PC-3 (cell line): ENCODE results near the gene EDAR. TPM values are rescaled to one million over a fixed set of nuclear protein-coding genes. Genes with fewer than 3 reads are reported as not detected.

Source experiments
- ATAC-seq: fragments of 200-7000 bp; cut with Tn5 transposase; 2 replicates; pipeline ENCODE4 v1.9.1; 2020; ENCODE audit warnings: mild to moderate bottlenecking, moderate library complexity
- BruUV-seq: library from RNA; stranded (reverse); fragments of 400-500 nt; replicated peaks from 2 replicates; lab custom pipeline; 2021; lab: Mats Ljungman, UMichigan
- CTCF ChIA-PET: fragments of 300-600 bp; sonication (Branson Sonifier 250); formaldehyde crosslinking; loops from one replicate; lab custom pipeline; 2022; ENCODE audit warnings: antibody characterized with exemption; lab: Charles Lee
- POLR2A ChIA-PET: fragments of 300-600 bp; sonication (Branson Sonifier 250); formaldehyde crosslinking; loops from one replicate; lab custom pipeline; 2022; ENCODE audit warnings: antibody characterized with exemption; ENCODE audit not compliant: unreplicated experiment; lab: Charles Lee
- DNase-seq: peaks from one replicate; pipeline ENCODE4 v3.0.0-alpha.2; 2015
- H2AFZ ChIP-seq: fragments of 300-600 bp; sonication (generic); 2 replicates; pipeline ENCODE4 v1.6.0; 2016; ENCODE audit warnings: antibody characterized with exemption, low read length
- H3F3A ChIP-seq: fragments of 300-600 bp; sonication (generic); one replicate; pipeline ENCODE4 v1.6.0; 2017; ENCODE audit warnings: antibody characterized with exemption, low read length, control low read depth, mild to moderate bottlenecking; ENCODE audit not compliant: unreplicated experiment
- H3K27ac ChIP-seq: fragments of 300-600 bp; sonication (generic); 2 replicates; pipeline ENCODE4 v1.5.1; 2016; ENCODE audit warnings: mild to moderate bottlenecking, low read length
- H3K27me3 ChIP-seq: fragments of 300-600 bp; sonication (generic); 2 replicates; pipeline ENCODE4 v1.6.1; 2016; ENCODE audit warnings: low read length, mixed read lengths
- H3K36me3 ChIP-seq: fragments of 300-600 bp; sonication (generic); 2 replicates; pipeline ENCODE4 v1.6.1; 2016; ENCODE audit warnings: low read depth, mixed run types, low read length, mixed read lengths
- H3K4me1 ChIP-seq: fragments of 300-600 bp; sonication (generic); 2 replicates; pipeline ENCODE4 v1.5.1; 2016; ENCODE audit warnings: low read length; ENCODE audit not compliant: insufficient read depth
- H3K4me2 ChIP-seq: fragments of 300-600 bp; sonication (generic); 2 replicates; pipeline ENCODE4 v1.6.0; 2016; ENCODE audit warnings: low read length
- H3K4me3 ChIP-seq: fragments of 300-600 bp; sonication (generic); 2 replicates; pipeline ENCODE4 v1.5.1; 2016; ENCODE audit warnings: mild to moderate bottlenecking, low read length, mixed read lengths
- H3K79me2 ChIP-seq: fragments of 300-600 bp; sonication (generic); 2 replicates; pipeline ENCODE4 v1.6.1; 2017; ENCODE audit warnings: low read length, mixed read lengths
- H3K9ac ChIP-seq: fragments of 300-600 bp; sonication (generic); 2 replicates; pipeline ENCODE4 v1.6.0; 2016; ENCODE audit warnings: mild to moderate bottlenecking, low read length
- H3K9me2 ChIP-seq: fragments of 300-600 bp; sonication (generic); replicated peaks from 2 replicates; pipeline ENCODE4 v1.6.1; 2016; ENCODE audit warnings: mixed run types, low read length, mixed read lengths
- H3K9me3 ChIP-seq: fragments of 300-600 bp; sonication (generic); 2 replicates; pipeline ENCODE4 v1.6.1; 2016; ENCODE audit warnings: low read length, mixed read lengths
- H4K20me1 ChIP-seq: fragments of 300-600 bp; sonication (generic); 2 replicates; pipeline ENCODE4 v1.6.1; 2016; ENCODE audit warnings: low read length, mixed read lengths
- EZH2 ChIP-seq: fragments of 300-600 bp; sonication (generic); IDR thresholded peaks from one replicate; pipeline ENCODE4 v1.6.1; 2017; ENCODE audit warnings: antibody characterized with exemption, mild to moderate bottlenecking, low read length; ENCODE audit not compliant: unreplicated experiment
- EZH2phosphoT487 ChIP-seq: fragments of 300-600 bp; sonication (generic); IDR thresholded peaks from 2 replicates; pipeline ENCODE4 v1.6.1; 2018; ENCODE audit warnings: mild to moderate bottlenecking, antibody characterized with exemption, low read length, borderline replicate concordance
- intact Hi-C: fragments of 100-400 bp; cut with micrococcal nuclease; formaldehyde crosslinking; loops from 2 replicates; pipeline ENCODE4 v1.9.0; 2023
- total RNA-seq: library from RNA; depleted of rRNA; stranded (reverse); fragments of >200 nt; gene quantifications from 2 replicates; pipeline ENCODE4 v1.2.3, GENCODE V29; 2014
- TF ChIP-seq, protein P1 (sequence below): fragments of 300-600 bp; sonication (generic); conservative IDR thresholded peaks from 2 replicates; pipeline ENCODE4 v1.5.1; 2017; ENCODE audit warnings: antibody characterized with exemption, low read depth, mild to moderate bottlenecking, low read length

EDAR gene
- total RNA-seq, 1 experiment from 2014 or later = 0.04 TPM

DNA sequence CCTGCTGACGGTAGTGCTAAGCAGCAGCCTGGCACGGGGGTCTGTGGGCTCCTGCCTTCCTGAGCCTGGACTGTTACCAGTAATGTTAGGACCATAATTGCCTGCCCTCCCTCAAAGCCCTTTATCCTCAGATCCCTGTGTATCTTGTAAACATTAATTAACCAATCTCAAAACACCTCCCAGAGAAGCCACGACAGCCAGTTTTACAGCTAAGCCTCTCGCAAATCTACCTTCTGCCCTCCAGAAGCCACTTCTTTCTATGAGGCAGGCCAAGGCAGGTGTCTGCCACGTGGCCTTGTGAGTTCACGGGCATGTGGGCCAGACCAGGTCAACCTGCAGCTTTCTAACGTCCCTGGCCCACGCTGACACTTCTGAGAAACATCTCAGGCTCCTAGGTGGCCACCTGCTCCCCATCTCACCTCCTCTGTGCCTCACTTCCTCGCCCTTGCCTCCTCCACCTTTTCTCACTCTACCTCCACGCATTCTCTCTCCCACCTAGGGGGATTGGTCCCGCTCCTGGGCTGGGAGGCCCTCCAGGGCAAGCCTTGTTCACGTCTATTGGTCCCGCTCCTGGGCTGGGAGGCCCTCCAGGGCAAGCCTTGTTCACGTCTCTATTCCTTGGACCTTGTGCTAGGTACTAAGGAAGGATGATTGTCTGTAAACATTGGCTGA is 64.3 kb downstream of the EDAR start:
- Histone ChIP-seq H3K4me2 (no peak overlapping the region), H3K36me3 (no peaks in the 10 kb centered on the region), H3K27me3 (no peaks in the 10 kb centered on the region), H3K79me2 (no peaks in the 10 kb centered on the region), H3K9me3 (no peaks in the 10 kb centered on the region), H3K4me3 (no peak overlapping the region), H3K27ac (no peak overlapping the region), H3K4me1 (peaks cover 31% of the 10 kb centered on the region), H2AFZ (no peak overlapping the region), H4K20me1 (no peaks in the 10 kb centered on the region), H3K9me2 (no peaks in the 10 kb centered on the region), H3F3A (no peaks in the 10 kb centered on the region), H3K9ac (no peak overlapping the region)
- BruUV-seq = no TSS peak
- no peak for ATAC-seq
- TF ChIP-seq, protein P1, sequence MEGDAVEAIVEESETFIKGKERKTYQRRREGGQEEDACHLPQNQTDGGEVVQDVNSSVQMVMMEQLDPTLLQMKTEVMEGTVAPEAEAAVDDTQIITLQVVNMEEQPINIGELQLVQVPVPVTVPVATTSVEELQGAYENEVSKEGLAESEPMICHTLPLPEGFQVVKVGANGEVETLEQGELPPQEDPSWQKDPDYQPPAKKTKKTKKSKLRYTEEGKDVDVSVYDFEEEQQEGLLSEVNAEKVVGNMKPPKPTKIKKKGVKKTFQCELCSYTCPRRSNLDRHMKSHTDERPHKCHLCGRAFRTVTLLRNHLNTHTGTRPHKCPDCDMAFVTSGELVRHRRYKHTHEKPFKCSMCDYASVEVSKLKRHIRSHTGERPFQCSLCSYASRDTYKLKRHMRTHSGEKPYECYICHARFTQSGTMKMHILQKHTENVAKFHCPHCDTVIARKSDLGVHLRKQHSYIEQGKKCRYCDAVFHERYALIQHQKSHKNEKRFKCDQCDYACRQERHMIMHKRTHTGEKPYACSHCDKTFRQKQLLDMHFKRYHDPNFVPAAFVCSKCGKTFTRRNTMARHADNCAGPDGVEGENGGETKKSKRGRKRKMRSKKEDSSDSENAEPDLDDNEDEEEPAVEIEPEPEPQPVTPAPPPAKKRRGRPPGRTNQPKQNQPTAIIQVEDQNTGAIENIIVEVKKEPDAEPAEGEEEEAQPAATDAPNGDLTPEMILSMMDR = no peak
- no peak for TF ChIP-seq EZH2
- TF ChIP-seq EZH2phosphoT487 = no peak
- DNase-seq = no peak
- ChIA-PET POLR2A (no interaction called here), CTCF (no interaction called here)
- intact Hi-C loops = loop anchor here (10.0 kb wide), 2 partner anchors 70 to 200 kb away; partner anchors contain the start of gene SH3RF3

DNA sequence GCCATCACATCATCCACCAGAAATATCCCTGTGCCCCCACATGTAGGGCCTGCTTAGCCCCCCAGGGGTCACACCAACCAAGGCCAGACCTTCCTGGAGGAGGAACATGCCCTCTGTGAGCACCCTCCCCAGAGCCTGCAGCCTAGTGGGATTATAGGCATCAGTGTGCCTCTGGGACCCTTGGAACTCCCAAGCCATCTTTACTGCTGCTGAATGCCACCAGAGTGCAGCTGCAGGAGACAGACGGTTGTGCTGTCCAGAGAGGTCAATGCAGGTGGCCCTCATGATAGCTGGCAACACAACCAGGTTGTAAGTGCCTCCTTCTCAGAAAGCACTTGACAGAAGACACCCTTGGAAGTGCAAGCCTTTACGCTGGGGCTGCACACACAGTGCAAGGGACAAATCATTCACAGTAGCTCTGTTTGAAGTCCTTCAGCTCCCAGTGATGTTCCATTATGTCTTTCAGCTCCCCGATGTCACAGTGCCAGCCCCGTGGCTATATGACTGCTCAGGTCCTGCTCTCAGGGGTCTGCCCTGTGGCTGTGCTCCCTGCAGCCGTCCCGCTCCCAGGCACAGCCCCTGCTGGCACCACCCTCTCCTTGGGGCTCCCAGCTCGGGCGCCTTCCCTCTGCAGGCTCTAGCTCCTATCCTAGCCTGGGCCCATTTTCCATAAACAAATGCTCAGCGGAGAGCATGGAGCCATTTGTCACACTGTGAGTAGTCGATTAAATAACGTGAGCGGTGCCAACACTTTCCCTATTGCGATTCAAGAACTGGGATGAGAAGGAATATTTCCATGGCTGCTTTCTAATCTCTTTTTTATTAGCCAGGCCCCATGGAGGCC is 65.1 kb downstream of the EDAR start:
- no TSS peak for BruUV-seq
- H3K9ac ChIP-seq = no peak overlapping the region
- no peaks in the 10 kb centered on the region for H4K20me1 ChIP-seq
- peak overlapping the region; percentile 74 for H3K4me2 ChIP-seq
- no peaks in the 10 kb centered on the region for H3F3A ChIP-seq
- no peaks in the 10 kb centered on the region for H3K79me2 ChIP-seq
- H3K9me2 ChIP-seq = no peaks in the 10 kb centered on the region
- no peaks in the 10 kb centered on the region for H3K9me3 ChIP-seq
- no peak overlapping the region for H3K4me3 ChIP-seq
- ATAC-seq (no peak), DNase-seq (no peak)
- H3K27ac ChIP-seq = peak overlapping the region; percentile 53
- peaks cover 31% of the 10 kb centered on the region for H3K4me1 ChIP-seq
- ChIA-PET POLR2A (no interaction called here), CTCF (no interaction called here)
- no peaks in the 10 kb centered on the region for H3K36me3 ChIP-seq
- intact Hi-C loops = loop anchor here (10.0 kb wide), 2 partner anchors 69 to 201 kb away; partner anchors contain the start of gene SH3RF3
- TF ChIP-seq EZH2phosphoT487 (no peak), EZH2 (no peak)
- TF ChIP-seq, protein P1 = no peak
- peak overlapping the region; percentile 63 for H2AFZ ChIP-seq
- H3K27me3 ChIP-seq = no peaks in the 10 kb centered on the region
